Glomerular visceral epithelial cell (primary cell): ENCODE measurements around the gene PPARG.

ENCODE experiments used
- DNase-seq: peaks from one replicate; pipeline ENCODE4 v3.0.0-alpha.2; 2016; ENCODE audit errors: extremely low spot score

PPARG gene

GRCh38 chr3:12409684-12410596 is 121.1 kb downstream of the PPARG start:
- DNase-seq = no peak

GRCh38 chr3:12413721-12414255 is 124.9 kb downstream of the PPARG start:
- no peak for DNase-seq

DNA sequence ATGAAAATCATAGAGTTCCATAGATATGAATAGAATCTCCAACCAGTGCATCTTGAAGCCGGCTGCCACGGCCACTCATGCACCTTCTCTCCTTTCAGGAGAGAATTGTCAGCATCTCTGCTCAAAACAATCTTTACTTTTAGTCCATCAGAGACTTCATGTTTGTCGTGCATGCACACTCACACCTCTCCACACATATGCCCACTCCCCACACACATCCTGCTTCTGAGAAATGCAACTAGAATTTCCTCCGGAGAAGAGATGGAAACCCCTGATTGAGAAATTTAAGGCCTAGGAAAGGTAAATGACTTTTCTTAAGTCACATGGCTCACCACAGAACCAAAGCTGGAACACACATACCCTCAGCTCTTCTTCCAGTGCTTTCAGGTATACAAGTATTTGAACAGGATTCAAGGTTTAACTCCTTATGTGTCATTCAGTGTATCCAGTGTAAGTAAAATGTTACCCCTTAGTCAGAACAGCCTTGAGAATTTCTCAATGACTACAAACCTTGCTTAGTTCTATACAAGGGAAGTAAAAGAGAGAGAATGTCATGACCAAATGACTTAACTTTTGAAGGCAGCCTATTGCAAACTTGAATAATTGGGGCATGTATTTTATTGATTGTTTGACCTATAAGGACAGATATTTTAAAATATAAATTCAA is 126.3 kb downstream of the PPARG start:
- no peak for DNase-seq

GRCh38 chr3:12416731-12417130 is 127.9 kb downstream of the PPARG start:
- no peak for DNase-seq

DNA sequence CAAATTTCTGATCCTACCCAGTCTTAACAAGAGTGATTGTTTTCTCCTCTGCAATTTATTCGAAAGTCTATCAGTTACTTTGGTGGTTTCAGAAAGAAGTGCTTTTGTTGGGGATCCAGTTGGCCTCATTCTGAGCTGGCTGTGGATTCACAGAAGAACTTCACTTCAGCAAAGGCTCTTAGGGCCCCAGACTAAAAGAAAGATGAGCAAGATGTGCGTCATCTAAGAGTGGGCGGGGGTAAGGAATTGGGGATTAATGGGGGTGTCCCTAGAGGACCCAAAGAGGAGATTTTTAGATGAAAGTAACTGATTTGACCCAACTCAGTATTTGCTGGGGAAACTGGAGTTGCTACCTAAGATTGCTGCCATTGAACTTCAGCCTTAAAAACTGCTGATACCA is 131.5 kb downstream of the PPARG start:
- DNase-seq = no peak

- no peak for DNase-seq
Measured at GRCh38 chr3:12421132-12421531, 132.3 kb downstream of the PPARG start.

- no peak for DNase-seq
Measured at GRCh38 chr3:12423131-12423530, 134.3 kb downstream of the PPARG start.

- peak; percentile 48 for DNase-seq
Measured at GRCh38 chr3:12423918-12424630, 135.2 kb downstream of the PPARG start.

DNA sequence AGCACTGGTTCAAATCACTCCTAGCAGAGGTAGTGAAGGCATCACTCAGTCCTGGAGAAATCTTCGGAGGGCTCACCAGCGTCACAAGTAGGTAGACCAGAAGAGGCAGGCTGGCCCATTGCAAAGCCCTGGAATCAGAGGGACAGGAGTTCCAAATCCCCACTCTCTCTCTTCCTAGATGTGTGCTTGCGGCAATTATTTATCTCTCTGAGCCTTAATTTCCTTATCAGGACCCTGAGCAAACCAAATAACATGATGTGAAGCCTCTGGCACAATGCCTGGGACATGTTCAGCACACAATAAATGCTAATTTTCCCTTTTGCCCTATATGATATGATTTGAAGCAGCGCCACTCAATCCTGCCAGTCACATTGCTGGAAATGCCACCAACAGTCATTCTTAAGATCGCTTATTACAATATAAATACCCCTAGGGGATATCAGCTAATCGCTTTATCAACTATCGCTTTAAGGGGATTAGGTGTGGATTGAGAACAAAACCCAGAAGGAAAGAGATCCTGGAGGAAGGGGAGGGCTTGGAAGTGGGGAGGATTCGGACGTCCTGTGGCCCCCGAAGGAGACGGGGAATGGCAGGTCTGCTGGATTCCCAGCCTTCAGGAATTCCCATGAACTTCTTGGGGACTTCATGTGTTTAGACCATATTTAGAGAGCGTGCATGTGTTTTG is 135.9 kb downstream of the PPARG start:
- DNase-seq = no peak

GRCh38 chr3:12425850-12426579 is 137.1 kb downstream of the PPARG start:
- DNase-seq = no peak

GRCh38 chr3:12427551-12427950 is 138.7 kb downstream of the PPARG start:
- DNase-seq = no peak

GRCh38 chr3:12428126-12428525 is 139.3 kb downstream of the PPARG start:
- DNase-seq = no peak

DNA sequence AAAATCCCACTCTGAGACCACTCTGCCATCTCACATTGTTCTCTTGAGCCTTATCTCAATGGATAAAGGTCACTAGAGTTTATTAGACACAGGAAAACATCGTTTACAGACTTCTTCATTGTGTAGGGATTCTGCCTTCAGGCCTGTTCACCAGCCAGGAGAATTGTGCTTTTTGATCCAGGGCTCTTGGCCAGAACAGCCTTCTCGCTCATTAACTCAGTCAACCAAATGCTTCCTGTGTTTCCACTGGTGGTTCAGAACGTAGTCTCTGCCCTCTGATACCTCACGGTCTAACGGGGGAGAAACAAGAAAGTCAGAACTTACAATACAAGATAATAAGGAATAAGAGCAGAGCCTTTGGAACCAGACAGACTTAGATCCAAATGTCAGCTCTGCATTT is 141.2 kb downstream of the PPARG start:
- DNase-seq = no peak

GRCh38 chr3:12433823-12434222 is 145.0 kb downstream of the PPARG start:
- no peak for DNase-seq

DNA sequence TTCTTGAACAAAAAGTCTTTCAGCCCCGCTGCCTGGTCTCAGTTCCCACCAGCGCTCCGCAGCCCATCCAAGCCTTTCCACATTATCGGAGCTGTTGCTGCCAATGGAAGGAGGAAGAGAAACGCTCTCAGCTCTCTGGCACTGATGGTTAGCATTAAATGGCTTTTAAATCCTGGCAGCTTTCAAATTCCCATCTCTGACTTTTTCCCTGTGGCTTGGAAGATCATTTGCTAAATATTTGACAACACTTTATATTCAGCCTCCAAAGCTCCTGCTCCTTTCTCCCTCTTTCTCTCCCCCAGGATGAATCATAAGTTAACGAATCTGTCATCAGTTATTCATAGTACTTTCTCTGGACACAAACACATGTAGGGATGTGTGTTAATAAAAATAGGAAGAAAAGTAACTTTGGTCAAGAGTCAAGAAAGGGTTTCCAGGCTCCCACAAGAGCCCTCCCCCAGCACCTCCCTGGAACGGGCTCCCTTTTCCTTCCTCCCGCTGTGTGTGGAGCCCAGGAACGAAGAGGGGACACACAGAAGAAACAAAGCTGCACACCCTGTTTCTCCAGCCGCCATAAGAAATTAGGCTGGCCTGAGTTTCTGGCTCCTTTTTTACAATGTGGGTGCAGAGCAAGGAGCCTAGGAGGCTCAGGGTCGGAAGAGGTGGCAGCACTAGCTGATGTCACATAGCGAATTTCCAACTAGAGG is 147.8 kb downstream of the PPARG start:
- no peak for DNase-seq

DNA sequence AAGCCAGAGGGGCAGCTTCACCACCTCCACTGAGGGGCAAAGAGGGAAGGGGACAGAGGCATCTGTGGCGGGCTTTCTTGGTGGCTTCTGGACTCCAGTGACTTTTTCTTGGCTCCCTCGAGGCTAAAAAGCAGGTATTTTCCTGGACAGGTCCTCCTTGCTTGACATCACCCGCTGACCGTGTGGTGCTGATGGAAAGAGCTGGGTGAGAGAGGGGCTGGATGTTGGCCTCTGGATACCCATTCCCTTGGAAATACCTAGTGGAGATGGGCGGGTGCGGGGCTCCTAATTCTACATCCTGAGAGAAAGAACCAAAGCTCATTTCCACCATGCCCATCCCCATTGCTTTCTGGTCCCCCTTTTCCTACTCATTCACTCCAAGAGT is 148.3 kb downstream of the PPARG start:
- DNase-seq = no peak

- no peak for DNase-seq
Measured at GRCh38 chr3:12437861-12438260, 149.0 kb downstream of the PPARG start.

DNA sequence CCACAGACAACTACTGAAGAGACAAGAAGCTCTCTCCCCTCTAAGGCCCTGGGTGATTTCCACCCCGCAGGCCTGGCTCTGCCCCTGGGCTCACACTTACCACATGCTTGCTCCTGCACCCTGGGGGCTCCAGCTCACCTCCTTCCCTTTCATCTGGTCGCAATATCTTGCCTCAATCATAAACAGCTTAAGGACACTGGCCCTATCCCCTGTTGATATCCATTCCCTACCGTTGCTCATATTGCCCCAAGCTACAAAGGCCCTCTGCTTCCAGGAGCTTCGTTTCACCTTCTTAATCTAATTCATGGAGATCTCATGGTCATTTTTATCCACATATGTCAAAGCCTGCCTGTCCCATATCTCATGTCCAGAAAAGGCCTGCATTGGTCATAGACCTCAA is 149.4 kb downstream of the PPARG start:
- DNase-seq = no peak

DNA sequence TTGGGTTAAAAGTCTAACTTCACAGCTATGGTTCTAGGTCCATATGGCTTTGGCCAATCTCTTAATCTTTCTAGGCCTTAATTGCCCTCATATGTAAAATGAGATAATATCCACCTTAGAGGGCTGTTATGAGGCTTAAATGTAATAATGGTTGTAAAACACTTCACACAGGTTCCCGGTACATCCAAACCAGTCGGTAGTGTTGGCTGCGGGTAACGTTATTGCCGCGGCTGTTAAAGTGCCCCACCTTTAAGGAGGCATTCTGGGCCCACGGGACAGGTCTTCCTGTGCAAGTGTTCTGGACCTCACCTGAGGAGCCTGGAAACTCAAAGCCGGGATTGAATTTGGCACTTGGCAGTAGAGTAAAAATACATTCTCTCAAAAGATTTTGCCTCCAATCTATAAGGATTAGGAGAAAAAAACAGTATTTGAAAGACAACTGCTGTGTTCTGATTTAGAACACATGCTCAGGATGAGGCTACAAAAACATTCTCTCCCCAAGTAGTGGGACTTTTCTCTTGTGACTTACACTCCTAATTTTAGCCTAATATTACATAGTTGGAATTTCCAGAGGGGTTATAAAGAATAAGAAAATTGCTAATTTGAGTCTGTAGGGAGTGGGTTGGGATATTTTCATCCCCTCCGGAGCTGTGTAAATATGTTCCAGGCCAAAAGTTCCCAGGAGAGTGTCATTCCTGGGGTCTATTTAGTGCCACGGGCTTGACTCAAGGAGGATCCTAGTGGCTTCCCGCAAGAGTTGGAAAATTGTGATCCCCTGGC is 150.5 kb downstream of the PPARG start:
- no peak for DNase-seq
